Kidney epithelial cell (primary cell): ENCODE measurements around the gene INPP5E. TPM values are rescaled to one million over a fixed set of nuclear protein-coding genes. Genes with fewer than 3 reads are reported as not detected.

Source experiments
- DNase-seq: peaks from one replicate; pipeline ENCODE4 v3.0.0-alpha.2; 2010; ENCODE audit warnings: low read depth
- H3K27me3 ChIP-seq: 2 replicates; pipeline ENCODE4 v1.6.0; 2011; ENCODE audit warnings: low read length; ENCODE audit not compliant: control insufficient read depth, insufficient read depth
- H3K36me3 ChIP-seq: 2 replicates; pipeline ENCODE4 v1.5.1; 2011; ENCODE audit warnings: low read length; ENCODE audit not compliant: control insufficient read depth, insufficient read depth
- H3K4me3 ChIP-seq: 2 replicates; pipeline ENCODE4 v1.5.1; 2011; ENCODE audit warnings: low read depth, mild to moderate bottlenecking, control low read depth, low read length
- total RNA-seq: library from RNA; depleted of rRNA; stranded (reverse); fragments of >200 nt; gene quantifications from 2 replicates; pipeline ENCODE4 v1.2.3, GENCODE V29; 2015
- TF ChIP-seq, protein P1 (sequence below): IDR thresholded peaks from 2 replicates; pipeline ENCODE4 v1.5.1; 2011; ENCODE audit warnings: mild to moderate bottlenecking, moderate library complexity, low read length, control low read depth, inconsistent platforms; ENCODE audit not compliant: insufficient read depth, poor library complexity, severe bottlenecking

The INPP5E gene
- total RNA-seq, 1 donor from 2014 or later = 14.5 TPM

DNA sequence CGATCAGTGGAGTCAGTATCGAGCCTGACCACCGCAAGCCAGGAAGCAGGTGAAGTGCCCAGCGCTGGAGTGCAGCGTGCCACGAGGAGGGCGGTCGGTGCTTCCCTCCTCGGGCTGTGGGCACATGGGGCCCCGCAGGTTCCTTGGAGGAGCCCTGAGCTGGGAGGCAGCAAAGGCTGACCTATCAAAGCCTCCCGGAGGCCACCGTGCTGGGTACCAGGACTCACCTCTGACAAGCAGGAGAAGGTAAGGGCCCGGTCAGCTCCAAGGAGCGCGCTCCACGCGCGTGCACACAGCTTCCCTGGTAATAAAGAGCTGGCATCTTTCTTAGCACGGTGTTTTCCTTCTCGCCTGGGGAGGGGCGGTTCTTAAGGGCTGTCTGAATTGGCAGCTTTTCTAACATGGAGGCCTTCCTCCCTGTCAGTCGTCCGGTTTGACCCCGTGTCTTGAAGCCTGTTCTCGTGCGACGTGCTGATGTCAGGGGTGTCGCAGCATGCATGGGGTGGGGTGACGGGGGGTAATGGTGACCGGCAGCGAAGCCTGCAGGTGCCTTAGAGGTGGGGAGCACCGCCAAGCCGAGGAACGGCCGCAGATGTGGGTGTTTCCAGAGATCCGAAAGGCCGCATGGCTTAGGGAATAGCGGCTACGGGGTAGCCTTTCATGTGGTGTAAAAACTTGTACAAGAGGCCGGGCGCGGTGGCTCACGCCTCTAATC is 16.1 kb downstream of the INPP5E start:
- no peak for DNase-seq
- TF ChIP-seq, protein P1, sequence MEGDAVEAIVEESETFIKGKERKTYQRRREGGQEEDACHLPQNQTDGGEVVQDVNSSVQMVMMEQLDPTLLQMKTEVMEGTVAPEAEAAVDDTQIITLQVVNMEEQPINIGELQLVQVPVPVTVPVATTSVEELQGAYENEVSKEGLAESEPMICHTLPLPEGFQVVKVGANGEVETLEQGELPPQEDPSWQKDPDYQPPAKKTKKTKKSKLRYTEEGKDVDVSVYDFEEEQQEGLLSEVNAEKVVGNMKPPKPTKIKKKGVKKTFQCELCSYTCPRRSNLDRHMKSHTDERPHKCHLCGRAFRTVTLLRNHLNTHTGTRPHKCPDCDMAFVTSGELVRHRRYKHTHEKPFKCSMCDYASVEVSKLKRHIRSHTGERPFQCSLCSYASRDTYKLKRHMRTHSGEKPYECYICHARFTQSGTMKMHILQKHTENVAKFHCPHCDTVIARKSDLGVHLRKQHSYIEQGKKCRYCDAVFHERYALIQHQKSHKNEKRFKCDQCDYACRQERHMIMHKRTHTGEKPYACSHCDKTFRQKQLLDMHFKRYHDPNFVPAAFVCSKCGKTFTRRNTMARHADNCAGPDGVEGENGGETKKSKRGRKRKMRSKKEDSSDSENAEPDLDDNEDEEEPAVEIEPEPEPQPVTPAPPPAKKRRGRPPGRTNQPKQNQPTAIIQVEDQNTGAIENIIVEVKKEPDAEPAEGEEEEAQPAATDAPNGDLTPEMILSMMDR = no peak
- no peaks in the 10 kb centered on the region for H3K36me3 ChIP-seq
- no peak overlapping the region for H3K4me3 ChIP-seq
- no peaks in the 10 kb centered on the region for H3K27me3 ChIP-seq

DNA sequence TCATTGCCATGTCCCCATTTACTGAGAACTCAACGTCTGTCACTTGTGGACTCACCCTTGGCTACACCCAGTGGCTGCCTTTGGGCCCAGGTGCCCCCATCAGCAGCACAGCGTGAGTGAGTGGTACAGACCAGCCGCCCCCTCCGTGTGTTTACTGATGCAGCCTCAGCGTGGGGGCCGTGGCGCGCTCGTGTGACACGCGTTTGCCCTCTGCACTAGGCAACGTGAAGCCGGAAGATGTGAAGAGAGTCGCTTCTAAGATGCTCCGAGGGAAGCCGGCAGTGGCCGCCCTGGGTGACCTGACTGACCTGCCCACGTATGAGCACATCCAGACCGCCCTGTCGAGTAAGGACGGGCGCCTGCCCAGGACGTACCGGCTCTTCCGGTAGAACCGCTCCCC is 16.8 kb downstream of the INPP5E start:
- DNase-seq = no peak
- TF ChIP-seq, protein P1 = no peak
- no peaks in the 10 kb centered on the region for H3K27me3 ChIP-seq
- no peaks in the 10 kb centered on the region for H3K36me3 ChIP-seq
- no peak overlapping the region for H3K4me3 ChIP-seq

- Histone ChIP-seq H3K27me3 (no peaks in the 10 kb centered on the region), H3K36me3 (peaks cover 2% of the 10 kb centered on the region), H3K4me3 (no peak overlapping the region)
- no peak for DNase-seq
- TF ChIP-seq, protein P1 = no peak
Observed at GRCh38 chr9:136421791-136422190, 17.9 kb downstream of the INPP5E start.

DNA sequence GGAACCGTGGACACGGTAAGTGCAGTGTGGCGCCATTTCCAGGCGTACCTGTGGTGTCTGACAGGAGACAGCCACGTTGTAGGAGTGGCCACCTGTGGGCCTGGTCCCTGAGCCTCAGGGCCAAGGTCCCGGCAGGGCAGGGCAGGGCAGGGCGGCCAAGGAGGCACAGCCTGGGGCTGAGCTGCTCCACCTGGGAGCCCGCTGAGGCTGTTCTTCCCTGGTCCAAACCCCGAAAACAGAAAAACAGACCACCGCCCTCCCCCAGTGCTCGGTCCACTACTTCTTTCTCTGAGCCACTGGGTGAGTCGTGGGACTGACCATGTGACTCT is 20.6 kb downstream of the INPP5E start:
- no peaks in the 10 kb centered on the region for H3K27me3 ChIP-seq
- TF ChIP-seq, protein P1 = no peak
- DNase-seq = no peak
- H3K4me3 ChIP-seq = no peak overlapping the region
- peaks cover 6% of the 10 kb centered on the region for H3K36me3 ChIP-seq

- Histone ChIP-seq H3K27me3 (no peaks in the 10 kb centered on the region), H3K4me3 (no peak overlapping the region), H3K36me3 (peaks cover 6% of the 10 kb centered on the region)
- TF ChIP-seq, protein P1 = no peak
- DNase-seq = no peak
Observed at GRCh38 chr9:136418182-136419091, 21.2 kb downstream of the INPP5E start.

GRCh38 chr9:136416914-136417313 is 22.7 kb downstream of the INPP5E start:
- TF ChIP-seq, protein P1 = no peak
- DNase-seq = no peak
- H3K36me3 ChIP-seq = peaks cover 7% of the 10 kb centered on the region
- no peak overlapping the region for H3K4me3 ChIP-seq
- H3K27me3 ChIP-seq = no peaks in the 10 kb centered on the region
